Thymus (tissue), 11 donors: ENCODE measurements around the gene LMX1B. TPM values are rescaled to one million over a fixed set of nuclear protein-coding genes. Genes with fewer than 3 reads are reported as not detected.

Source experiments
- DNase-seq, 9 donors: peaks; one replicate each; pipeline ENCODE4 v3.0.0-alpha.2; 2013; ENCODE audit warnings: low spot score in 9 of 9, low read depth in 6 of 9, missing footprints in 1 of 9
- H3K27ac ChIP-seq, 2 donors: one replicate each; pipeline ENCODE4 v1.5.1; 2013; ENCODE audit warnings: control low read depth in 1 of 2, low read depth in 1 of 2, low read length in 1 of 2, mild to moderate bottlenecking in 1 of 2, moderate library complexity in 1 of 2
- H3K27me3 ChIP-seq, 2 donors: one replicate each; pipeline ENCODE4 v1.5.1; 2013; ENCODE audit warnings: low read length in 1 of 2; ENCODE audit not compliant: control insufficient read depth in 2 of 2, insufficient read depth in 1 of 2
- H3K36me3 ChIP-seq, 2 donors: one replicate each; pipeline ENCODE4 v1.5.1; 2013; ENCODE audit warnings: low read length in 1 of 2, mild to moderate bottlenecking in 1 of 2, moderate library complexity in 1 of 2; ENCODE audit not compliant: control insufficient read depth in 2 of 2, insufficient read depth in 2 of 2
- H3K4me1 ChIP-seq, 2 donors: one replicate each; pipeline ENCODE4 v1.5.1; 2013; ENCODE audit warnings: low read length in 2 of 2; ENCODE audit not compliant: control insufficient read depth in 2 of 2, insufficient read depth in 2 of 2
- H3K4me3 ChIP-seq, 2 donors: one replicate each; pipeline ENCODE4 v1.5.1; 2013; ENCODE audit warnings: low read length in 2 of 2, control low read depth in 1 of 2, mild to moderate bottlenecking in 1 of 2
- H3K9me3 ChIP-seq, 2 donors: one replicate each; pipeline ENCODE4 v1.5.1; 2013; ENCODE audit warnings: low read length in 1 of 2, mild to moderate bottlenecking in 1 of 2; ENCODE audit not compliant: control insufficient read depth in 2 of 2, insufficient read depth in 1 of 2
- WGBS: extraction: QIAGEN DNeasy Blood & Tissue Kit; methylation state at CpG from one replicate; pipeline ENCODE4 v1.1.7; 2013; 5-methylcytosine and 5-hydroxymethylcytosine counted together
- polyA plus RNA-seq: library from polyadenylated mRNA; stranded (reverse); fragments of 200-250 nt; gene quantifications from one replicate; pipeline ENCODE4 v1.2.3, GENCODE V29; 2013
- total RNA-seq: library from RNA; stranded (reverse); fragments of 120-200 nt; gene quantifications from one replicate; pipeline ENCODE4 v1.2.4, GENCODE V29; 2013
- donor health status: healthy.

The LMX1B gene
- total and polyA plus RNA-seq, 2 donors, result 0.02 to 0.05 TPM

GRCh38 chr9:126658956-126659555, 45.3 kb downstream of the LMX1B start:
- H3K4me3 ChIP-seq, result no peak overlapping the region
- H3K27me3 ChIP-seq, result peaks cover 0 to 79% of the 10 kb centered on the region in 2 donors
- 93% methylated on average over 11 of the region's 11 CpGs for WGBS
- DNase-seq, result no peak
- H3K9me3 ChIP-seq, result no peaks in the 10 kb centered on the region
- H3K4me1 ChIP-seq, result no peaks in the 10 kb centered on the region
- no peak overlapping the region for H3K27ac ChIP-seq
- no peaks in the 10 kb centered on the region for H3K36me3 ChIP-seq

- no peak overlapping the region for H3K4me3 ChIP-seq
- H3K36me3 ChIP-seq, result no peaks in the 10 kb centered on the region
- 93% methylated on average over 17 of the region's 17 CpGs for WGBS
- DNase-seq, result no peak
- peaks cover 14 to 81% of the 10 kb centered on the region in 2 donors for H3K27me3 ChIP-seq
- no peak overlapping the region for H3K27ac ChIP-seq
- H3K4me1 ChIP-seq, result no peaks in the 10 kb centered on the region
- no peaks in the 10 kb centered on the region for H3K9me3 ChIP-seq
These were observed 47.4 kb downstream of the LMX1B start for GRCh38 chr9:126661122-126661520.

GRCh38 chr9:126661521-126662251, 48.0 kb downstream of the LMX1B start:
- DNase-seq, result no peak
- H3K9me3 ChIP-seq, result no peaks in the 10 kb centered on the region
- H3K4me3 ChIP-seq, result no peak overlapping the region
- H3K27ac ChIP-seq, result no peak overlapping the region
- H3K36me3 ChIP-seq, result no peaks in the 10 kb centered on the region
- 68% methylated on average over 15 of the region's 15 CpGs for WGBS
- no peaks in the 10 kb centered on the region for H3K4me1 ChIP-seq
- H3K27me3 ChIP-seq, result peaks cover 16 to 81% of the 10 kb centered on the region in 2 donors

GRCh38 chr9:126663661-126664072, 49.9 kb downstream of the LMX1B start:
- Histone ChIP-seq H3K36me3 (no peaks in the 10 kb centered on the region), H3K4me3 (no peak overlapping the region), H3K27me3 (peaks cover 17 to 82% of the 10 kb centered on the region in 2 donors), H3K4me1 (no peaks in the 10 kb centered on the region), H3K9me3 (no peaks in the 10 kb centered on the region), H3K27ac (no peak overlapping the region)
- DNase-seq, result no peak
- WGBS, result 68% methylated on average over 7 of the region's 7 CpGs

GRCh38 chr9:126664900-126665643, 51.3 kb downstream of the LMX1B start:
- H3K27ac ChIP-seq, result no peak overlapping the region
- no peaks in the 10 kb centered on the region for H3K4me1 ChIP-seq
- 12% methylated on average over 25 of the region's 25 CpGs for WGBS
- no peak overlapping the region for H3K4me3 ChIP-seq
- peaks cover 17 to 89% of the 10 kb centered on the region in 2 donors for H3K27me3 ChIP-seq
- no peak for DNase-seq
- H3K9me3 ChIP-seq, result no peaks in the 10 kb centered on the region
- H3K36me3 ChIP-seq, result no peaks in the 10 kb centered on the region

GRCh38 chr9:126665644-126666035, 51.9 kb downstream of the LMX1B start:
- no peaks in the 10 kb centered on the region for H3K9me3 ChIP-seq
- H3K4me3 ChIP-seq, result no peak overlapping the region
- no peak overlapping the region for H3K27ac ChIP-seq
- WGBS, result 30% methylated on average over 15 of the region's 15 CpGs
- no peaks in the 10 kb centered on the region for H3K4me1 ChIP-seq
- DNase-seq, result no peak
- H3K27me3 ChIP-seq, result peaks cover 17 to 92% of the 10 kb centered on the region in 2 donors
- H3K36me3 ChIP-seq, result no peaks in the 10 kb centered on the region

GRCh38 chr9:126666155-126666803, 52.6 kb downstream of the LMX1B start:
- H3K4me1 ChIP-seq, result no peaks in the 10 kb centered on the region
- peaks cover 22 to 94% of the 10 kb centered on the region in 2 donors for H3K27me3 ChIP-seq
- H3K4me3 ChIP-seq, result no peak overlapping the region
- DNase-seq, result no peak
- WGBS, result 44% methylated on average over 13 of the region's 13 CpGs
- H3K36me3 ChIP-seq, result no peaks in the 10 kb centered on the region
- no peak overlapping the region for H3K27ac ChIP-seq
- no peaks in the 10 kb centered on the region for H3K9me3 ChIP-seq

GRCh38 chr9:126667190-126668055, 53.7 kb downstream of the LMX1B start:
- 73% methylated on average over 15 of the region's 15 CpGs for WGBS
- no peaks in the 10 kb centered on the region for H3K9me3 ChIP-seq

More at GRCh38 chr9:126667190-126668055, 53.7 kb downstream of the LMX1B start:
- no peaks in the 10 kb centered on the region for H3K36me3 ChIP-seq
- H3K4me3 ChIP-seq, result no peak overlapping the region
- peaks cover 33 to 94% of the 10 kb centered on the region in 2 donors for H3K27me3 ChIP-seq
- DNase-seq, result no peak
- no peak overlapping the region for H3K27ac ChIP-seq
- no peaks in the 10 kb centered on the region for H3K4me1 ChIP-seq
